Peyer's patch (tissue), 4 donors: ENCODE measurements around the gene BPTF.

ENCODE experiments used
- CTCF ChIP-seq, 6 experiments: fragments of 450-650 bp in 4 of 6; fragments of 200-600 bp in 2 of 6; sonication (generic) in 1 of 6; IDR thresholded peaks; one replicate each; pipeline ENCODE4 v1.5.1; 2017 to 2019; ENCODE audit warnings: antibody characterized with exemption in 6 of 6, mild to moderate bottlenecking in 3 of 6, moderate library complexity in 1 of 6
- POLR2A ChIP-seq, 2 donors: fragments of 450-650 bp; IDR thresholded peaks; one replicate each; pipeline ENCODE4 v1.5.1; 2017; ENCODE audit warnings: antibody characterized with exemption in 2 of 2, mild to moderate bottlenecking in 2 of 2, moderate library complexity in 2 of 2

GRCh38 chr17:67837965-67838364 is 12.7 kb downstream of the BPTF start:
- TF ChIP-seq POLR2A (IDR thresholded peaks at IDR 0.05), result no peak
- no peak for TF ChIP-seq CTCF (IDR thresholded peaks at IDR 0.05)
